WERI-Rb-1 (cell line): ENCODE measurements around the gene RSL1D1.

Experiments
- DNase-seq: peaks from one replicate; pipeline ENCODE4 v3.0.0-alpha.2; 2020
- H3K27ac ChIP-seq: fragments of 250-450 bp; sonication (Bioruptor Pico); 2 replicates; pipeline ENCODE4 v1.5.1; 2020; ENCODE audit warnings: mild to moderate bottlenecking, moderate library complexity
- H3K27me3 ChIP-seq: fragments of 250-450 bp; sonication (Bioruptor Pico); 2 replicates; pipeline ENCODE4 v1.5.1; 2021; ENCODE audit warnings: mild to moderate bottlenecking, low read depth, moderate library complexity; ENCODE audit not compliant: insufficient read depth, severe bottlenecking
- H3K36me3 ChIP-seq: fragments of 250-450 bp; sonication (Bioruptor Pico); 2 replicates; pipeline ENCODE4 v1.5.1; 2020; ENCODE audit warnings: mild to moderate bottlenecking, moderate library complexity
- H3K4me3 ChIP-seq: 2 replicates; pipeline ENCODE4 v1.5.1; 2011; ENCODE audit warnings: low read depth, mild to moderate bottlenecking, control low read depth, low read length
- H3K9me3 ChIP-seq: fragments of 250-450 bp; sonication (Bioruptor Pico); 2 replicates; pipeline ENCODE4 v1.5.1; 2021; ENCODE audit warnings: mild to moderate bottlenecking, moderate library complexity; ENCODE audit not compliant: severe bottlenecking
- TF ChIP-seq, protein P1 (sequence below): IDR thresholded peaks from 2 replicates; pipeline ENCODE4 v1.5.1; 2011; ENCODE audit warnings: low read depth, mild to moderate bottlenecking, control low read depth, inconsistent platforms, low read length

The RSL1D1 gene

DNA sequence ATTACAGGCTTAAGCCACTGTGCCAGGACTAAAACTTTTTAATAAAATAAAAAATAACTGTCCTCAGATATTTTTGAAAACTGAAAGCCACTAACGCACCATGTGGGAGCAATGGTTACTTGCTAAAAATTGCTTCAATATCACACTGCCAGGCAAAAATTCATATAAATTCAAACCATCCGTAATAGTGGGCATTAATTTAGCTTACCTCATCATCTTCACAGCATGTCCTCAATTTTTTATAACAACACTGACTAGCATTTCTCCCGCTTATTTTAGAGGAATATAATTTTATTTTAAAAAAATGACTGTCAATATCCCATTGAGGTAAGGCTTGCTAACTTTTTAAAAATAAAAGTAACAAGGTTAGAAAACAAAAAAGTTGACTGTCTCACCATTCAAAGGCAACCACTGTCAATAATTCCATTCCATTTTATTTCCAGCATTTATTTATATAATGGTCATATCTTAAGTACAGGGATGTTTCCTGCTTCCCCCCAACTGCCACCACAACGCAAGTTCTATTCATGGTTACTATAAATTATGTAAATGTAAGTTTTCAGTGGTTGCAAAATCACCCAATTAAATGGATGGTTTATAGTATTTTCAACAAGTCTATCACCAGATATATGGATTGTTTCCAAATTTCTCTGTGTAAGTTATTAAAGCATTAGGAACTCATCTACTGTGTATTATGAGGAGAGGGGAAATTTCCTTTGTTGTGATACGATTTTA is 39.1 kb upstream of the RSL1D1 start:
- peaks cover 77% of the 10 kb centered on the region for H3K36me3 ChIP-seq
- TF ChIP-seq, protein P1, sequence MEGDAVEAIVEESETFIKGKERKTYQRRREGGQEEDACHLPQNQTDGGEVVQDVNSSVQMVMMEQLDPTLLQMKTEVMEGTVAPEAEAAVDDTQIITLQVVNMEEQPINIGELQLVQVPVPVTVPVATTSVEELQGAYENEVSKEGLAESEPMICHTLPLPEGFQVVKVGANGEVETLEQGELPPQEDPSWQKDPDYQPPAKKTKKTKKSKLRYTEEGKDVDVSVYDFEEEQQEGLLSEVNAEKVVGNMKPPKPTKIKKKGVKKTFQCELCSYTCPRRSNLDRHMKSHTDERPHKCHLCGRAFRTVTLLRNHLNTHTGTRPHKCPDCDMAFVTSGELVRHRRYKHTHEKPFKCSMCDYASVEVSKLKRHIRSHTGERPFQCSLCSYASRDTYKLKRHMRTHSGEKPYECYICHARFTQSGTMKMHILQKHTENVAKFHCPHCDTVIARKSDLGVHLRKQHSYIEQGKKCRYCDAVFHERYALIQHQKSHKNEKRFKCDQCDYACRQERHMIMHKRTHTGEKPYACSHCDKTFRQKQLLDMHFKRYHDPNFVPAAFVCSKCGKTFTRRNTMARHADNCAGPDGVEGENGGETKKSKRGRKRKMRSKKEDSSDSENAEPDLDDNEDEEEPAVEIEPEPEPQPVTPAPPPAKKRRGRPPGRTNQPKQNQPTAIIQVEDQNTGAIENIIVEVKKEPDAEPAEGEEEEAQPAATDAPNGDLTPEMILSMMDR: no peak
- H3K4me3 ChIP-seq: no peak overlapping the region

DNA sequence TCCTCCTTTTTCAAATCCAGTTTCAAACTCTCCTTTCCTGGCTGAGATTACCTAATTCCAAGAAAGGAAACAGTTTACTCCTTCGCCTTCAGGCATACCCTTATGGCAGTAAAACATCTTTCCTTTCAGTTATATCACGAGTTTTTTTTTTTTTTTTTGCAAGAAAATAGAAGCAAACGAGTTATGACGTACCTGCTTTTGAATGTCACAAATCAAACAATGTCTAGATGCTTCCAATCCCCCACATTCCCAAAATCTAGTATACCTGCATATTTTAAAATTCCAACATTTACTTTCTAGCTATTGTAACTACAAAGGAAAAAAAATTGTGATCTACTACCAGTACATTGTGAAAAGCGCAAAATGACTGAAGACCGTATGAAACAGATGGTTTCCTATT is 35.5 kb upstream of the RSL1D1 start:
- DNase-seq: no peak
- Histone ChIP-seq H3K27me3 (no peaks in the 10 kb centered on the region), H3K27ac (no peak overlapping the region), H3K9me3 (no peaks in the 10 kb centered on the region), H3K4me3 (no peak overlapping the region), H3K36me3 (peaks cover 85% of the 10 kb centered on the region)
- TF ChIP-seq, protein P1: no peak

More for the DNA sequence above, 39.1 kb upstream of the RSL1D1 start:
- H3K9me3 ChIP-seq: no peaks in the 10 kb centered on the region
- no peak overlapping the region for H3K27ac ChIP-seq
- no peaks in the 10 kb centered on the region for H3K27me3 ChIP-seq
- no peak for DNase-seq

DNA sequence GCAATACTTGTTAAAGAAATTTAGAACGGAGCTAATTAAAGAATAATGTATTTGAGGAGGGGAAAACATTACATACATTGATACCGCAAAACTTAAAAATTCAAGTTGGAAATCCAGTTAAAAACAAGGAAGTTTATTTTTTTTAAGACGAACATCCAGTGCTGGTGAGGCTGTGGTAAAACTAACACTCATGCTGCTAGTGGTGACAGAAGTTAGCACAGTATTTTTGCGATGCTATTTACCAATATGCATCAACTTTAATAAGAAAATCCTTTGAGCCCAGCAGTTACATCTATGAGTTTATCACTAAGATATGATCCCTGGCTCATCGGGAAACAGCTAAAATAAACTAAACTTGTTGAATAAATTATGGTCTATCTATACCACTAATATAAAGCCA is 32.7 kb upstream of the RSL1D1 start:
- Histone ChIP-seq H3K4me3 (no peak overlapping the region), H3K27me3 (no peaks in the 10 kb centered on the region), H3K9me3 (no peaks in the 10 kb centered on the region), H3K36me3 (peaks cover 87% of the 10 kb centered on the region), H3K27ac (no peak overlapping the region)
- TF ChIP-seq, protein P1: no peak
- DNase-seq: no peak

DNA sequence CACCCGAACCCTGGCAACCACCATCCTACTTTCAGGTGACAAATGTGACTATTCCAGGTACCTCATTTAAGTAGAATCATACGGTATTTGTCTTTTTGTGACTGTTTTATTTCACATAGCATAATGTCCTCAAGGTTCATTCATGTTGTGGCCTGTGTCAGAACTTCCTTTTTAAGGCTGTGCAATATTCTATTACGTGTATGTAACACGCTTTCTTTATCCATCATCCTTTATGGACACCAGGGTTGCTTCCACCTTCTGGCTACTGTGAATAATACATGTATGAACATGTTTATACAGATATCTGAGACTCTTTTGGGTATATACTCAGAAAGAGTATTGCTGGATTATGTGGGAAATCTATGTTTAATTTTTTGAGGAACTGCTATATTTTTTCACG is 28.7 kb upstream of the RSL1D1 start:
- no peak for DNase-seq
- Histone ChIP-seq H3K4me3 (no peak overlapping the region), H3K36me3 (peaks cover 87% of the 10 kb centered on the region), H3K9me3 (no peaks in the 10 kb centered on the region), H3K27me3 (no peaks in the 10 kb centered on the region), H3K27ac (no peak overlapping the region)
- TF ChIP-seq, protein P1: no peak

DNA sequence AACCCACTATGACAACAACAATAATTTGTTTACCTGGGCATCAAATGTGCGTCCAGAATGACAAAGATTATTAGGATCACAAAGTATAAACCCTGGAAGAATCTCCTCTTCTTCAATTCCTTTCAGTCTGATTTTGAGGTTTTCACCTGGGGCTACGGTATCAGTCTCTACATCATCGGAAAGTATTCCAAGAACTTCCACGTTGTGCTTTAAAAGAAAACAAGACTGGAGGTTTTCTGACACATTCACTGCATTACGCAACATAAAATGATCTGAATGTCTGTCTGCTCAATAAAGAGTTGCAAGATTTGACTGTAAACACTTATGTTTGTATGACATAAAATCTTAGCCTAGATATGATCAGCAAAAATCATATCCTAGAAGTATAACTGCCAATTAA is 26.0 kb upstream of the RSL1D1 start:
- no peak overlapping the region for H3K27ac ChIP-seq
- no peaks in the 10 kb centered on the region for H3K9me3 ChIP-seq
- TF ChIP-seq, protein P1: no peak
- H3K27me3 ChIP-seq: no peaks in the 10 kb centered on the region
- peaks cover 87% of the 10 kb centered on the region for H3K36me3 ChIP-seq
- DNase-seq: no peak
- H3K4me3 ChIP-seq: no peak overlapping the region

DNA sequence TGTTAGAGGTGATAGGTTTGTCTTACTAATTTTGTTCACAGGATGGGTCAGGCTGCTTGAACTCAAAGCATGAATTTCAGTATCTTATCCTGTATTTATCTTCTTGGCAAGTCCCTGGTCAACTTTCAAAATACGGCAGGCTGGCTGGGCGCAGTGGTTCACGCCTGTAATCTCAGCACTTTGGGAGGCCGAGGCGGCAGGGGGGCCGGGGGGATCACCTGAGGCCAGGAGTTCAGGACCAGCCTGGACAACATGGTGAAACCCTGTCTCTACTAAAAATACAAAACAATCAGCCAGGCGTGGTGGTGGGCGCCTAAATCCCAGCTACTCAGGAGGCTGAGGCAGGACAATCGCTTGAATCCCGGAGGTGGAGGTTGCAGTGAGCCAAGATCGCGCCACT is 25.0 kb upstream of the RSL1D1 start:
- TF ChIP-seq, protein P1: no peak
- Histone ChIP-seq H3K27me3 (no peaks in the 10 kb centered on the region), H3K27ac (no peak overlapping the region), H3K36me3 (peaks cover 82% of the 10 kb centered on the region), H3K4me3 (no peak overlapping the region), H3K9me3 (no peaks in the 10 kb centered on the region)
- no peak for DNase-seq
